ENCODE measurements around the gene MBOAT7. TPM values are rescaled to one million over a fixed set of nuclear protein-coding genes. Genes with fewer than 3 reads are reported as not detected.
"Not testable (repeated sequence)": the region's sequence is repeated elsewhere in the genome, so short reads cannot be mapped to it uniquely, and the experiment has no call there.

Gene MBOAT7
- total RNA-seq, 1 donor from 2014 or later: 12.2 TPM

GRCh38 chr19:54223277-54223936 is 34.0 kb upstream of the MBOAT7 start:
- H3K4me1 ChIP-seq; H3K36me3 ChIP-seq; H3K4me3 ChIP-seq; intact Hi-C loops (cut with micrococcal nuclease); H3K9me3 ChIP-seq (replicated peaks); DNase-seq; H3K27ac ChIP-seq (replicated peaks): not testable (repeated sequence)
- peaks cover 42% of the 10 kb centered on the region for H3K27me3 ChIP-seq (ENCODE audit: low read depth)

- intact Hi-C loops (cut with micrococcal nuclease); H3K36me3 ChIP-seq; H3K9me3 ChIP-seq (replicated peaks); DNase-seq; H3K27ac ChIP-seq (replicated peaks); H3K4me1 ChIP-seq: not testable (repeated sequence)
- peak within 1 kb of the TSS; percentile 29 for H3K4me3 ChIP-seq
- peaks cover 35% of the 10 kb centered on the region for H3K27me3 ChIP-seq (ENCODE audit: low read depth)
These were observed 33.3 kb upstream of the MBOAT7 start, which contains the start of gene LILRB3 for GRCh38 chr19:54222474-54223276. TSS of gene LILRB3 (minus strand) at chr19:54223007. CDS start at chr19:54222976, 31 bp downstream.

- DNase-seq; intact Hi-C loops (cut with micrococcal nuclease); H3K4me3 ChIP-seq; H3K9me3 ChIP-seq (replicated peaks); H3K36me3 ChIP-seq; H3K27ac ChIP-seq (replicated peaks); H3K4me1 ChIP-seq: not testable (repeated sequence)
- peaks cover 30% of the 10 kb centered on the region for H3K27me3 ChIP-seq (ENCODE audit: low read depth)
These were observed 32.6 kb upstream of the MBOAT7 start for GRCh38 chr19:54221947-54222346.

GRCh38 chr19:54219702-54220101 is 30.3 kb upstream of the MBOAT7 start:
- H3K9me3 ChIP-seq (replicated peaks); intact Hi-C loops (cut with micrococcal nuclease); H3K4me1 ChIP-seq; H3K4me3 ChIP-seq; DNase-seq; H3K27ac ChIP-seq (replicated peaks); H3K36me3 ChIP-seq: not testable (repeated sequence)
- H3K27me3 ChIP-seq (ENCODE audit: low read depth): peaks cover 24% of the 10 kb centered on the region

DNA sequence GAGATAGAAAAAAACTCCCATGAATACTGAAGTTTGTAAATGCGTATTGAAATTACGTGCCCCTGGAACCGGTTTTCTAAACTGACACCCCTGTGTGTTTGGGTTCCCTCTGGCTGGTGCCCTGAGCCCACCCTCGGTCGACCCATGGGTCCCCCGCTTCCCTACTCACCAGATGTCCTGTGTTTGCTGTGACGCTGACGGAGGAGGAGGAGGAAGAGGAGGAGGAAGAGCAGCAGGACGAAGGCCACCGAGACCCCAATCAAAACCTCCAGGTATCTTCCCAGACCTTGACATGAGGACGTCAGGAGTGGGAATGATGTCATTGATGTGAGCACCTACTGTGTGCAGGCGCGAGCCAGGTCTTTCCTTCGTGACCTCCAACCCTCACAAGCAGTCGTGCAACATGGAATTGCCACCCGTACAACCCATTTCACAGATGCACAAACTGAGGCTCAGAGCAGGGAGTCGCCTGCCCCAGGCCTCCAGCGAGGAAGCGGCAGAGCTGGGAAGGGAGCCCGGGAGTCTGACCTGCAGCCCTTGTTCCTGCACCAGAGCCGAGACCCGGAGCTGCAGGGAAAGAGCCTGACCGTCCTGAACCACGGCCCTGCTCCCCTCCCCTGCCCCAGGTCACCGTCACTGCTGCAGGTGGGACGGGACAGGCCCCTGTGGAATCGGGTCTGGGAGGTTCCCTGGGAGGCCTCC is 29.7 kb upstream of the MBOAT7 start:
- intact Hi-C loops (cut with micrococcal nuclease): no loop called here
- TF ChIP-seq, protein P1, sequence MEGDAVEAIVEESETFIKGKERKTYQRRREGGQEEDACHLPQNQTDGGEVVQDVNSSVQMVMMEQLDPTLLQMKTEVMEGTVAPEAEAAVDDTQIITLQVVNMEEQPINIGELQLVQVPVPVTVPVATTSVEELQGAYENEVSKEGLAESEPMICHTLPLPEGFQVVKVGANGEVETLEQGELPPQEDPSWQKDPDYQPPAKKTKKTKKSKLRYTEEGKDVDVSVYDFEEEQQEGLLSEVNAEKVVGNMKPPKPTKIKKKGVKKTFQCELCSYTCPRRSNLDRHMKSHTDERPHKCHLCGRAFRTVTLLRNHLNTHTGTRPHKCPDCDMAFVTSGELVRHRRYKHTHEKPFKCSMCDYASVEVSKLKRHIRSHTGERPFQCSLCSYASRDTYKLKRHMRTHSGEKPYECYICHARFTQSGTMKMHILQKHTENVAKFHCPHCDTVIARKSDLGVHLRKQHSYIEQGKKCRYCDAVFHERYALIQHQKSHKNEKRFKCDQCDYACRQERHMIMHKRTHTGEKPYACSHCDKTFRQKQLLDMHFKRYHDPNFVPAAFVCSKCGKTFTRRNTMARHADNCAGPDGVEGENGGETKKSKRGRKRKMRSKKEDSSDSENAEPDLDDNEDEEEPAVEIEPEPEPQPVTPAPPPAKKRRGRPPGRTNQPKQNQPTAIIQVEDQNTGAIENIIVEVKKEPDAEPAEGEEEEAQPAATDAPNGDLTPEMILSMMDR (IDR thresholded peaks at IDR 0.05; ENCODE audit: borderline replicate concordance): no peak
- Histone ChIP-seq H3K27me3 (ENCODE audit: low read depth) (peaks cover 23% of the 10 kb centered on the region), H3K36me3 (no peaks in the 10 kb centered on the region), H3K4me1 (no peaks in the 10 kb centered on the region), H3K4me3 (no peak overlapping the region), H3K9me3 (replicated peaks) (no peaks in the 10 kb centered on the region), H3K27ac (replicated peaks) (no peak overlapping the region)
- DNase-seq: no peak

DNA sequence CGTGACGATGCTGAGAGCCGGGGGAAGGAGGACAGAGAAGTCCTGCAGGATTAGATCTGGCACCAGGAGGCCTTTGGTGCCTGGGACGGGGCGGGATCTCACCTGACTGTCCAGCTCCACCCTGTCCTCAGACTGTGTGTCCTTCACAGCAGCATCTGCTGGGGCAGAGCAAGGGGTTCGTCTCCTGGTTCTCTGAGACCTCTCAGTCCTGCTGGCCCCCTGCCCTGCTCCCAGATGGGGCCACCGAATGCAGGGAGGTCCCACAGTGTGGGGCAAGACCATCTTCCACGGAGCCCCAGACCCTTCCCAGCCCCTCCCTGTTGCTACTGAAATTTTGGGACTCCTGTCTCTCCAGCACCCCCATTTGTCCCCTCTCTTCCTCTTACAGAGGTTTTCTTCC is 28.9 kb upstream of the MBOAT7 start:
- no peak for DNase-seq
- intact Hi-C loops (cut with micrococcal nuclease): no loop called here
- Histone ChIP-seq H3K4me1 (no peaks in the 10 kb centered on the region), H3K27me3 (ENCODE audit: low read depth) (peaks cover 15% of the 10 kb centered on the region), H3K27ac (replicated peaks) (no peak overlapping the region), H3K36me3 (no peaks in the 10 kb centered on the region), H3K9me3 (replicated peaks) (no peaks in the 10 kb centered on the region), H3K4me3 (no peak overlapping the region)
- TF ChIP-seq, protein P1 (IDR thresholded peaks at IDR 0.05; ENCODE audit: borderline replicate concordance): no peak

DNA sequence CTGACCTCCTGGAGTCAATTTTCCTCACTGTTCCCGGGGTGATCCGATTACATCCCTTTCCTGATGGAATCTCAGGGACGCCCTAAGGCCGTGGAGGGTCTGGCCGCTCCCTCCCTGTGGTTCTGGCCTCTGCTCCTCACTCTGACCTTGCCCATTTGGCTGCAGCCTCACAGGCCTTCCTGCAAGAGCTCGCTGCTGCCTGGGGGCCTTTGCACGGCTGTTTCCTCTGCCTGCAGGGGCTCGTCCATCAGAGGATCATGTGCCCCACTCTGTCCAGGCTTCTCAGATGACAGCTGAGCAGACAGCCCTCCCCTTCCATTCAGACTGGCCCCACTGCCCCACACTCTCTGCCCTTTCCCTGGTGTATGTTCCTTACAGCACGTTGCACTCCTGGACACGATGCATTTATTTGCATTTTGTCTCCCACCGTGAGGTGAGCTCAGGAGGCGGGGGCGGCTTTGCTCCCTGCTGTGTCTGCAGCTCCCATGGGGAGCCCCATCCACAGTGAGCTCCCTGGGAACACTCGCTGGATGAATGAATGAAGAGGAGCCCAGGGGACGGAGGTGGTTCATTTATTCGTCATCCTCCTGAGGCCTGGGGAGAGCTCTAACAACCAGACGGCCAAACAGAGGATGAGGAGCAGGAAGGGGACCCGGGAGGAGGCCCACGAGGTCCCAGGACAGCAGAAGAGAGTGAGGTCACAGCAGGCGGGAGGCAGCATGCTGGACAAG is 28.3 kb upstream of the MBOAT7 start:
- intact Hi-C loops (cut with micrococcal nuclease); H3K36me3 ChIP-seq; H3K9me3 ChIP-seq (replicated peaks); H3K27ac ChIP-seq (replicated peaks); DNase-seq; H3K4me3 ChIP-seq; H3K4me1 ChIP-seq; H3K27me3 ChIP-seq (ENCODE audit: low read depth): not testable (repeated sequence)
